Measurements from ENCODE around the gene ARHGAP26.

ARHGAP26 gene

GRCh38 chr5:143151056-143151700 is 381.0 kb downstream of the ARHGAP26 start:
- no peak for TF ChIP-seq TAF1 (IDR thresholded peaks at IDR 0.05; ENCODE audit: borderline replicate concordance, insufficient read depth, low read length)

GRCh38 chr5:143152445-143152844 is 382.3 kb downstream of the ARHGAP26 start:
- no peak for TF ChIP-seq SIN3A (IDR thresholded peaks at IDR 0.05; ENCODE audit: borderline replicate concordance, insufficient read depth, low read length)
- TF ChIP-seq FOXP2 (optimal IDR thresholded peaks at IDR 0.05; ENCODE audit: borderline replicate concordance, extremely low read depth, extremely low read length, insufficient read depth) = no peak
- no peak for TF ChIP-seq TAF1 (IDR thresholded peaks at IDR 0.05; ENCODE audit: borderline replicate concordance, insufficient read depth, low read length)
- no peak for TF ChIP-seq POLR2AphosphoS5 (IDR thresholded peaks at IDR 0.05; ENCODE audit: low read depth, low read length)
- no peak for TF ChIP-seq REST (IDR thresholded peaks at IDR 0.05; ENCODE audit: insufficient read depth in 1 of 2, low read depth in 2 of 2, low read length in 2 of 2)

- TF ChIP-seq REST (IDR thresholded peaks at IDR 0.05; ENCODE audit: insufficient read depth in 1 of 2, low read depth in 2 of 2, low read length in 2 of 2) (no peak), POLR2AphosphoS5 (IDR thresholded peaks at IDR 0.05; ENCODE audit: low read depth, low read length) (no peak), TAF1 (IDR thresholded peaks at IDR 0.05; ENCODE audit: borderline replicate concordance, insufficient read depth, low read length) (no peak), SIN3A (IDR thresholded peaks at IDR 0.05; ENCODE audit: borderline replicate concordance, insufficient read depth, low read length) (no peak), FOXP2 (optimal IDR thresholded peaks at IDR 0.05; ENCODE audit: borderline replicate concordance, extremely low read depth, extremely low read length, insufficient read depth) (no peak)
These were observed 383.3 kb downstream of the ARHGAP26 start for GRCh38 chr5:143153332-143154119.

- TF ChIP-seq POLR2AphosphoS5 (IDR thresholded peaks at IDR 0.05; ENCODE audit: low read depth, low read length) = no peak
- TF ChIP-seq REST (IDR thresholded peaks at IDR 0.05; ENCODE audit: insufficient read depth in 1 of 2, low read depth in 2 of 2, low read length in 2 of 2) = no peak
- TF ChIP-seq SIN3A (IDR thresholded peaks at IDR 0.05; ENCODE audit: borderline replicate concordance, insufficient read depth, low read length) = no peak
- TF ChIP-seq TAF1 (IDR thresholded peaks at IDR 0.05; ENCODE audit: borderline replicate concordance, insufficient read depth, low read length) = no peak
- no peak for TF ChIP-seq FOXP2 (optimal IDR thresholded peaks at IDR 0.05; ENCODE audit: borderline replicate concordance, extremely low read depth, extremely low read length, insufficient read depth)
These were observed 384.6 kb downstream of the ARHGAP26 start for GRCh38 chr5:143154510-143155370.

GRCh38 chr5:143155455-143155854 is 385.3 kb downstream of the ARHGAP26 start:
- TF ChIP-seq TAF1 (IDR thresholded peaks at IDR 0.05; ENCODE audit: borderline replicate concordance, insufficient read depth, low read length) (no peak), SIN3A (IDR thresholded peaks at IDR 0.05; ENCODE audit: borderline replicate concordance, insufficient read depth, low read length) (no peak), POLR2AphosphoS5 (IDR thresholded peaks at IDR 0.05; ENCODE audit: low read depth, low read length) (no peak), FOXP2 (optimal IDR thresholded peaks at IDR 0.05; ENCODE audit: borderline replicate concordance, extremely low read depth, extremely low read length, insufficient read depth) (no peak), REST (IDR thresholded peaks at IDR 0.05; ENCODE audit: insufficient read depth in 1 of 2, low read depth in 2 of 2, low read length in 2 of 2) (no peak)

All from PFSK-1 (cell line).